Thymus (tissue), 14 donors: ENCODE results near the gene CADPS2. TPM values are rescaled to one million over a fixed set of nuclear protein-coding genes. Genes with fewer than 3 reads are reported as not detected.

Source experiments
- DNase-seq, 9 donors: peaks; one replicate each; pipeline ENCODE4 v3.0.0-alpha.2; 2013; ENCODE audit warnings: low spot score in 9 of 9, low read depth in 6 of 9, missing footprints in 1 of 9
- H3K27ac ChIP-seq, 2 donors: one replicate each; pipeline ENCODE4 v1.5.1; 2013; ENCODE audit warnings: control low read depth in 1 of 2, low read depth in 1 of 2, low read length in 1 of 2, mild to moderate bottlenecking in 1 of 2, moderate library complexity in 1 of 2
- H3K27me3 ChIP-seq, 2 donors: one replicate each; pipeline ENCODE4 v1.5.1; 2013; ENCODE audit warnings: low read length in 1 of 2; ENCODE audit not compliant: control insufficient read depth in 2 of 2, insufficient read depth in 1 of 2
- H3K36me3 ChIP-seq, 2 donors: one replicate each; pipeline ENCODE4 v1.5.1; 2013; ENCODE audit warnings: low read length in 1 of 2, mild to moderate bottlenecking in 1 of 2, moderate library complexity in 1 of 2; ENCODE audit not compliant: control insufficient read depth in 2 of 2, insufficient read depth in 2 of 2
- H3K4me1 ChIP-seq, 2 donors: one replicate each; pipeline ENCODE4 v1.5.1; 2013; ENCODE audit warnings: low read length in 2 of 2; ENCODE audit not compliant: control insufficient read depth in 2 of 2, insufficient read depth in 2 of 2
- H3K4me3 ChIP-seq, 2 donors: one replicate each; pipeline ENCODE4 v1.5.1; 2013; ENCODE audit warnings: low read length in 2 of 2, control low read depth in 1 of 2, mild to moderate bottlenecking in 1 of 2
- H3K9me3 ChIP-seq, 2 donors: one replicate each; pipeline ENCODE4 v1.5.1; 2013; ENCODE audit warnings: low read length in 1 of 2, mild to moderate bottlenecking in 1 of 2; ENCODE audit not compliant: control insufficient read depth in 2 of 2, insufficient read depth in 1 of 2
- WGBS: extraction: QIAGEN DNeasy Blood & Tissue Kit; methylation state at CpG from one replicate; pipeline ENCODE4 v1.1.7; 2013; 5-methylcytosine and 5-hydroxymethylcytosine counted together
- long read RNA-seq, 10 donors: transcript quantifications; one replicate each; lab custom pipeline, GENCODE V29; 2026
- polyA plus RNA-seq: library from polyadenylated mRNA; stranded (reverse); fragments of 200-250 nt; gene quantifications from one replicate; pipeline ENCODE4 v1.2.3, GENCODE V29; 2013
- total RNA-seq: library from RNA; stranded (reverse); fragments of 120-200 nt; gene quantifications from one replicate; pipeline ENCODE4 v1.2.4, GENCODE V29; 2013
- donor health status: healthy.

Gene CADPS2
- 7.4 TPM for total RNA-seq
- 9.5 TPM for polyA plus RNA-seq
- long read RNA-seq, donor 1: 0 reads
- long read RNA-seq, donor 2: 0 reads
- long read RNA-seq, donor 3: 0 reads
- long read RNA-seq, donor 4: 0 reads
- long read RNA-seq, donor 5: 0 reads
- long read RNA-seq, donor 6: 0 reads
- long read RNA-seq, donor 7: 0 reads
- long read RNA-seq, donor 8: 0 reads
- long read RNA-seq, donor 9: 0 reads
- long read RNA-seq, donor 10: 0 reads

GRCh38 chr7:122886357-122887081 lies at the start of gene CADPS2:
Gene CADPS2 (minus strand): TSS chr7:122886460. CDS start chr7:122886337, 123 bp downstream.
- peak within 1 kb of the TSS; percentile 17 to 83 for H3K27ac ChIP-seq
- WGBS: 1% methylated on average over 73 of the region's 73 CpGs

GRCh38 chr7:122935620-122936019 lies 49.4 kb upstream of the CADPS2 start:
- Histone ChIP-seq H3K36me3 (no peaks in the 10 kb centered on the region), H3K9me3 (no peaks in the 10 kb centered on the region), H3K27ac (no peak overlapping the region), H3K4me3 (no peak overlapping the region), H3K4me1 (no peaks in the 10 kb centered on the region), H3K27me3 (no peaks in the 10 kb centered on the region)
- DNase-seq: no peak

More at GRCh38 chr7:122886357-122887081, at the start of gene CADPS2:
- Histone ChIP-seq H3K9me3 (no peaks in the 10 kb centered on the region), H3K4me1 (peaks cover 0 to 2% of the 10 kb centered on the region in 2 donors), H3K4me3 (peak within 1 kb of the TSS; percentile 33 to 42), H3K27me3 (peaks cover 29 to 45% of the 10 kb centered on the region in 2 donors), H3K36me3 (no peaks in the 10 kb centered on the region)
- DNase-seq: peak in 3 of 9 donors; percentile 5 to 31 (median 11)

GRCh38 chr7:122919643-122920181 lies 33.5 kb upstream of the CADPS2 start:
- Histone ChIP-seq H3K27ac (no peak overlapping the region), H3K27me3 (no peaks in the 10 kb centered on the region), H3K4me3 (no peak overlapping the region), H3K36me3 (no peaks in the 10 kb centered on the region), H3K9me3 (no peaks in the 10 kb centered on the region), H3K4me1 (no peaks in the 10 kb centered on the region)
- no peak for DNase-seq

DNA sequence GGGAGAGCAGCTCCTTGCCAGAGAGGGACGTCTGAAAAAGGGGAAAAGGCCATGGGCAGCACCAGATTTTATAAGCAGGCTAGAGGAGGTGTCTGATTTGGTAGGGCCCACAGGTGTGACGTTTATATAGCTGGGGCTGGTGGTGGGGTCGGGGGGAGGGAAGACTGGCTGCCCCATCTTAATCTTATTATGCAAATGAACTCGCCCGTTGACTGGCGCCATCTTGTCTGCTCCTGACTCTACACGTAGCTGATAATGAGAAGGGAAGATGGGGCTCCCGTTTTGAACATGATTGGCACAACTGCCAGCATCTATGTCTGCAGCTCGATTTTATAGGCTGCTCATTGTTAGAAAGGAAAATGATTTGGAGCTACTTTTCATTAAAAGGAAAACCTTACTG lies 28.6 kb upstream of the CADPS2 start:
- Histone ChIP-seq H3K4me1 (no peaks in the 10 kb centered on the region), H3K9me3 (no peaks in the 10 kb centered on the region), H3K27ac (no peak overlapping the region), H3K36me3 (no peaks in the 10 kb centered on the region), H3K27me3 (no peaks in the 10 kb centered on the region), H3K4me3 (no peak overlapping the region)
- DNase-seq: no peak
- WGBS: 92% methylated on average over 9 of the region's 9 CpGs

DNA sequence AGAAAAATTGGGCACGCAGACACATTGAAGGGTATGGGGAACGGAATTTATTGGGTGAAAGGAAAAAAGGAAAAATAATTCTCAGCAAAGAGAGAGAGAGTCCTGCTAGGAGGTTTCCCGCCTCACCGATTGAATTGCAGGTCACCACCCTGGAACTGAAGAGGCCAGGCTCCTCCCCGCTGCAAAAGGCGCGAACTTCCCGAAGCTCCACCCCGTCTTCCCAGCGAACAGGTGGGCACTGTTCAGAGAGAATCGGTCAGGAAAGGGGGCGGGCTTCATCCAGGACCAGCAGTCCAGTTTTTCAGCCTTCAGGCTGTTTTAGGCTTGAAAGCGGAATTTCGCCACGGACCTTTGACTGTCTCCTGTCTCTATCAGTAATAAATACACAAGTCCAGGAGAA lies 27.3 kb upstream of the CADPS2 start:
- no peak overlapping the region for H3K27ac ChIP-seq
- no peaks in the 10 kb centered on the region for H3K9me3 ChIP-seq
- no peaks in the 10 kb centered on the region for H3K4me1 ChIP-seq
- WGBS: 89% methylated on average over 15 of the region's 15 CpGs
- no peak for DNase-seq
- no peaks in the 10 kb centered on the region for H3K27me3 ChIP-seq
- H3K36me3 ChIP-seq: no peaks in the 10 kb centered on the region
- no peak overlapping the region for H3K4me3 ChIP-seq

GRCh38 chr7:122902751-122903495 lies 16.7 kb upstream of the CADPS2 start:
- WGBS: 86% methylated on average over 5 of the region's 5 CpGs
- no peak overlapping the region for H3K27ac ChIP-seq
- H3K9me3 ChIP-seq: no peaks in the 10 kb centered on the region
- no peaks in the 10 kb centered on the region for H3K4me1 ChIP-seq
- H3K36me3 ChIP-seq: no peaks in the 10 kb centered on the region
- H3K4me3 ChIP-seq: no peak overlapping the region
- no peaks in the 10 kb centered on the region for H3K27me3 ChIP-seq
- DNase-seq: no peak

DNA sequence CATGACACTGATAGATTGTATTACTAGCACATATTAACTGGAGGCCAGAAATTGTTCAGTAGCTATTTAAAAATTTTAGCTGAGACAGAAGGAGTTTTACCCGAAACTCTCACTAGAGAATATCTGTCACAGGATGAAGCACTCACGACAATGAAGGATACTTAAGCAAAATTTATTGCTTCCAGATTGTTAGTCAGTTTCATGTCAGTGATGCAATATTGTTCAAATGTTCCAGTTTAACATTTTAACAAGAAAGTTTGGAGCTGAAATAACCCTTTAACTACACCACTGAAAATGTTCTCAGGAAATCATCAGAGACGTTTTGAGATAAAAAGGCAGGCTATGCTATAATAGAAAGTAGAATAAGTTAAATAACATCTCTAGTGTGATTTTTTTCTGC lies 15.0 kb upstream of the CADPS2 start:
- Histone ChIP-seq H3K27ac (no peak overlapping the region), H3K4me1 (no peaks in the 10 kb centered on the region), H3K27me3 (no peaks in the 10 kb centered on the region), H3K9me3 (no peaks in the 10 kb centered on the region), H3K36me3 (no peaks in the 10 kb centered on the region), H3K4me3 (no peak overlapping the region)
- 73% methylated on average over 3 of the region's 3 CpGs for WGBS
- DNase-seq: no peak

DNA sequence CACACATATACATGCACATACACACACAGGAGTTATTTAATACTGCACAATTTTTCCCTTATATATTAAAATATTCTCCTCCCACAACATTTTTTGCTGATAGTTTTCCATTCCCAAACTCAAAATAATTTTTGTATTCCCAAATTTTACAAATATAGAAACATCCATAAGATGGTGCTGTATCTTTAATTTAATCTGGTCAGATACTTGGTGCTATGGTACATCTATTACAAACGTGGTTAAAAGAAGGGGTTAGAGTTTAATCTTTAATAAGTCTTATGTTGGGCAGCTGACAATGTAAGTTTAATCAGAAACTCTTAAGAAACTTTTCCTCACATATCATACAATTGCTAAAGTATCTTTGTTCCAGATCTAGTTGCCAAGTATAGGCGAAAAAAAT lies 10.2 kb upstream of the CADPS2 start:
- no peak overlapping the region for H3K27ac ChIP-seq
- no peaks in the 10 kb centered on the region for H3K4me1 ChIP-seq
- no peaks in the 10 kb centered on the region for H3K27me3 ChIP-seq
- H3K9me3 ChIP-seq: no peaks in the 10 kb centered on the region
- H3K36me3 ChIP-seq: no peaks in the 10 kb centered on the region
- no peak overlapping the region for H3K4me3 ChIP-seq
- 60% methylated on average over 2 of the region's 2 CpGs for WGBS
- DNase-seq: no peak

DNA sequence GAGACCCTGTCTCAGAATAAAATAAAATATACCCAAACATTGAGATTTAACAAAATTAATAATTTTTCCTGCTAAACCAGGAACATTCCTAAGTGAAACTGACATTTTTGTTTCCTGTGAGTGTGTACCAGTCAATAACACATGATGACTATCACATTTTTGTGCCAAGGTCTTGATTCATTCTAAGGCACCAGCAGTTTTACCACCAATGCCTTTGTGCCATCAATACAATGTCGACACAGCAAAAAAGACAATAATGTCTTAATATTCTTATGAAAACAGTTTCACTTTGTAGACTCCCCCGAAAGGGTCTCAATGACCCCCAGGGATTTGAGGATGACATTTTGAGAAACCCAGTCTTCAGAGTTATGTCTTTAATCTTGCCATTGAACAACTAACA lies 7.2 kb upstream of the CADPS2 start:
- 97% methylated on average over 2 of the region's 2 CpGs for WGBS
- Histone ChIP-seq H3K4me3 (no peak overlapping the region), H3K36me3 (no peaks in the 10 kb centered on the region), H3K27ac (no peak overlapping the region), H3K4me1 (no peaks in the 10 kb centered on the region), H3K27me3 (peaks cover 0 to 3% of the 10 kb centered on the region in 2 donors), H3K9me3 (no peaks in the 10 kb centered on the region)
- no peak for DNase-seq
